ENCODE measurements around the gene ITGB5.

DNA sequence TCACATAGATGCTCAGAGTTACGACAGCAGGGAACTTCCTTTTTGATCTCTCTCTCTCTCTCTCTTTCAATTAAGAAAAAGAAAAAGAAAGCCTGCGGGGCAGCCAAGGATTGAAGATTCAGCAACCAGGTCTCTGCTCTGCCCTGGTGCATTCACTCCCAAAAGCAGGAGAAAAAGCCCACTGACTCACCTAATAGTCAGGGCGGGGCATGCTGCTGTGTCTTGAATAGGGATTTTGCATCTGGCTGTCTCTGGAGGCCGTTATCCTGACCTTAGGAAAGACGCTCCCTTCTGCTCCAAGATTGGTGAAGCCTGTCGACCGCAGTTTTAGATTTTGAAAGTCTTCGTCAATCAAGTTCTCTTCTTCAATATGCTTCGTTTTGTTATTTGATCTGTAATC lies 20.8 kb upstream of the ITGB5 start:
- TF ChIP-seq, protein P1, sequence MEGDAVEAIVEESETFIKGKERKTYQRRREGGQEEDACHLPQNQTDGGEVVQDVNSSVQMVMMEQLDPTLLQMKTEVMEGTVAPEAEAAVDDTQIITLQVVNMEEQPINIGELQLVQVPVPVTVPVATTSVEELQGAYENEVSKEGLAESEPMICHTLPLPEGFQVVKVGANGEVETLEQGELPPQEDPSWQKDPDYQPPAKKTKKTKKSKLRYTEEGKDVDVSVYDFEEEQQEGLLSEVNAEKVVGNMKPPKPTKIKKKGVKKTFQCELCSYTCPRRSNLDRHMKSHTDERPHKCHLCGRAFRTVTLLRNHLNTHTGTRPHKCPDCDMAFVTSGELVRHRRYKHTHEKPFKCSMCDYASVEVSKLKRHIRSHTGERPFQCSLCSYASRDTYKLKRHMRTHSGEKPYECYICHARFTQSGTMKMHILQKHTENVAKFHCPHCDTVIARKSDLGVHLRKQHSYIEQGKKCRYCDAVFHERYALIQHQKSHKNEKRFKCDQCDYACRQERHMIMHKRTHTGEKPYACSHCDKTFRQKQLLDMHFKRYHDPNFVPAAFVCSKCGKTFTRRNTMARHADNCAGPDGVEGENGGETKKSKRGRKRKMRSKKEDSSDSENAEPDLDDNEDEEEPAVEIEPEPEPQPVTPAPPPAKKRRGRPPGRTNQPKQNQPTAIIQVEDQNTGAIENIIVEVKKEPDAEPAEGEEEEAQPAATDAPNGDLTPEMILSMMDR (conservative IDR thresholded peaks at IDR 0.05 in 1 of 2, IDR thresholded peaks at IDR 0.05 in 1 of 2; ENCODE audit: low read depth in 1 of 2, low read length in 2 of 2): no peak
- TF ChIP-seq EZH2 (IDR thresholded peaks at IDR 0.05; ENCODE audit: low read length, missing control alignments): no peak

All from fibroblast of lung (primary cell).